Frontal cortex (tissue), 4 donors: ENCODE results near the gene PSD. TPM values are rescaled to one million over a fixed set of nuclear protein-coding genes. Genes with fewer than 3 reads are reported as not detected.

Experiments used
- DNase-seq, 2 donors: peaks; one replicate each; pipeline ENCODE4 v3.0.0; 2012; ENCODE audit warnings: low spot score in 2 of 2
- FAIRE-seq: peaks from 2 replicates; lab custom pipeline; 2012; peaks lifted over from hg19 to GRCh38; lab: Jason Lieb, UNC
- total RNA-seq: library from RNA; depleted of rRNA; stranded (reverse); fragments of >200 nt; gene quantifications from one replicate; pipeline ENCODE4 v1.2.3, GENCODE V29; 2014
- donor health status: control.
- donor health status: control.
- donor health status: control.

Gene PSD
- total RNA-seq, 1 donor from 2014 or later: 98.2 TPM

DNA sequence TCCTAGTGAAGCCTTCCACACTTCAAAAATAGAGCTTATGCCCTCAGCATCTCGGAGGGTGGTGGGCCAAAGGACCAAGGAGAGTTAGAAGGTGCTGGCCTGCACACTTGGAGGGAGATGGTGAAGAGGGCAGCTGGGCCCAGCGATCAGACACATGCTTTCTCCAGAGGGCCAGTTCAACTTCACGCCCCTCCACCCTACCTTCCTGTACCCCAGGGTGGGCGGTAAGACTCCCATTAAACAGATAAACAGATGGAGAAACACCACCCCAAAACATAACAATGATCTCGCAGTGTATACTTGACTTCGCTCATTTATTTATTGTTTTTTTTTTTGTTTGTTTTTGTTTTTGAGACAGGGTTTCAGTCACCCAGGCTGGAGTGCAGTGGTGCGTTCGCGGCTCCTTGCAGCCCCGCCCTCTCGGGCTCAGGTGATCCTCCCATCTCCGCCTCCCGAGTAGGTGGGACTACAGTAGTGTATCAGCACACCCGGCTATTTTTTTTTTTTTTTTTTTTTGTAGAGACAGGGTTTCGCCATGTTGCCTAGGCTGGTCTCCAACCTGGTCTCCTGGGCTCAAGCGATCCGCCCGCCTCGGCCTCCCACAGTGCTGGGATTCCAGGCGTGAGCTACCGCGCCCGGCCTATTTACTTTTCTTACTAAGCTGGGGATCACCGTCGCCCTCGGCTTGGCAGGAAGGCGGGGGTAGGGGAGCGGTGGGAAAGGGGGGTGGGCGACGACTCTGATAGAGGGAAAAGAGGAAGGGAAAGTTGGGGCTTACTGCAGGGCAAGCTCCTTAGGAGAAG is 30.9 kb upstream of the PSD start:
- FAIRE-seq (no peak), DNase-seq (no peak)

GRCh38 chr10:102444851-102445250 is 26.3 kb upstream of the PSD start:
- FAIRE-seq: no peak

DNA sequence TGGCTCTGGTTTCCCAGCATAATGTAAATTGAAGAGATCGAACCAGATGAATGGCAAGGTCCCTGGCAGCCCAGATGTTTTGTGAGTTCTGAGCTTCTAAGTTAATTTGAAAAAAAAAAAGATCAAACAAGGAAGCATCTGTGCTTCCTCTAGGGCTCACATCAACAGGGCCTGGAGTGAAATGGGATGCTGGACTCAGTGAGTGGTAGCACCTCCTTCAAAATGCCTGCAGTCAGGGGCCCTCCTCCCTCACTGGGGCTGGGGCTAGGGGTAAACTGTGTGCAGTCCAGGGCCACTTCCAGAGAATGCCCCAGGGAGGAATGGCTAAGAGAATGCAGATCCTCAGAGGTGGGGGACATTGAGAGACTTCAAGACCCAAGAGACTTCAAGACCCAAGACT is 19.8 kb upstream of the PSD start:
- DNase-seq: no peak
- FAIRE-seq: no peak

More at GRCh38 chr10:102444851-102445250, 26.3 kb upstream of the PSD start:
- DNase-seq: no peak

DNA sequence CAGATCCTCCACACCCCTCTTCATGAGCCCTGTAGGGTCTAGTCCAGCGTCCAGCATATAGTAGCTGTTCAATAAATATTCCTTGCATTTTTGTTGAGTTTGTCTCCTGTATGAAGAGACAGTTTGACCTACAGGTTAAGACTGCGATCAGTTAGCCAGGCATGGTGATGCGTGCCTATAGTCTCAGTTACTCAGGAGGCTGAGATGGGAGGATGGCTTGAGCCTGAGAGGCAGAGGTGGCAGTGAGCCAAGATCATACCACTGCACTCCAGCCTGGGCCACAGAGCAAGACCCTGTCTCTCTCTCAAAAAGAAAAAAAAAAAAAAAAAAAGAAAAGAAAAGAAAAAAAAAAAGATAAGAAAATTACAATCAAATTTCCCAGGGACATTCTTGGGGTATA is 18.9 kb upstream of the PSD start:
- no peak for DNase-seq
- FAIRE-seq: no peak

- DNase-seq (no peak), FAIRE-seq (no peak)
Observed at GRCh38 chr10:102436312-102436711, 17.7 kb upstream of the PSD start.

DNA sequence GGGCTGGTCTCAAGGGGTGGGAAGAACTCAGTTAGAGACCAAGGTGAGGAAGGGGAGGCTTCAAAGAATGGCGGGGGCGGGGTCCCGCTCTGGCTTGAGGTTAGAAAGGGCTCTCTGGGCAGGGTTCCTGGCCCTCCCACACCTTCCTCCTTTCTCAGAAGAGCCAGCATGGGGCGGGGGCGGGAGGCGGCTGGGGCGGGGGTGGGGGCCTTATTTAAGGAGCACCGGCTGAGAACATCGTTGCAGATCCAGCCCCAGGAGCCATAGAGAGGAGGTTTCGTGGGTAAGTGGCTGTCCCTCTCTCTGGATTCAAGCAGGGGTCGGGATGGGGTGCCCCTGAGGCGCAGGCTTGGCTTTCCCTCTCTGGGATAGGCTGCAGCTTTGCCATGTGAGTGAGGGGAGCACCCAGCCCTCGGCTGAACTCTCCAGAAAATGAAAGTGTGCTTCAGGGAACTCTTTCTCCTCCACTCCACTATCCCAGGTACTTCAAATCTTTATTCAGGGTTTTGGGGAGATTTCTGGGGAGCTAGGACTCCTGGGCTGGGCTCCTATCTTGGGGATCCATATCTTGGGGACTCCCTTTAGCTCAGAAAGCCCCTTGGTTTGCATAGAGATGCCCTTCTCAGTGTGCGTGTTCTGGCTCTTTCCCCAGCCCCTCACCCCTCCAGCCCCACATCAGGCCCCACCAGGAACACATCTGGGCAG is 17.1 kb upstream of the PSD start:
- DNase-seq (no peak), FAIRE-seq (no peak)

DNA sequence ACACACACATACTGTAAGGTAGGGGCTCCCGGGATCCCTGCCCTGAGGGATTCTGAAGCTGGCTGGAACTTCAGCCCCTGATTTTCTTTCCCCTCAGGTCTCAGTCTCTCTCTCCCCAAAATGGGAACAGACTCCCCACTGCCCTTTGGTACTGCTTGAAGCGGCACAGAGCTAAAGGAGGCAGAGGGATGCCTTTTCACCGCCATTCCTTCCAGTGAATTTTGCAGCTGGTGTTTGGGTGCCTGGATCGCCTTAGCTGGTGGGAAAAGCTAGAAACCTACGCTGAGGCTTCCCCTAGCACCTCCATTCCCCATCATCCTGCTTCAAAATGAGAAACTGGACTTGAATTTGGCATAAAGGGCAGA is 16.5 kb upstream of the PSD start:
- no peak for FAIRE-seq

GRCh38 chr10:102434394-102435132 is 16.0 kb upstream of the PSD start:
- FAIRE-seq (no peak), DNase-seq (no peak)

More for the DNA sequence above, 16.5 kb upstream of the PSD start:
- no peak for DNase-seq

DNA sequence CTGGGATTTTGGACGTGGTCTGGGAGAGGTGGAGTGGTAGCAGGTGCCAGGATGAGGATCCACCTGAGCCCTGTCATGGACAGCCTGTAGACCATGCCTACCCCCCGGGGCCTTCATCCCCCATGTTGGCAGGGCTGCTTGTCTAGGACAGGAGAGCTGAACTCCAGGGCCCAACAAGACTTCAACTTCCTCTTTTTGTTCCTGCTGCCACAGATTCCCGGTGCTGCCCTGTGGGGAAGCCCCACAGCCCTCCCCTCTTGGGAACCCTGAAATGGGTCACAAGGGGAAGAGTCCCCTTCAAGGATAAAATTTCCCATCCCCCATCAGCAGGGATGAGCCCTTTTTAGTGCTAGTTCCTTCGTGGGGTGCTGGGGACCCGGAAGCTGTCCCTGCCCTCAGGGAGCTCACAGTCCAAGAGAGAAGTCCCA is 15.0 kb upstream of the PSD start:
- no peak for DNase-seq

DNA sequence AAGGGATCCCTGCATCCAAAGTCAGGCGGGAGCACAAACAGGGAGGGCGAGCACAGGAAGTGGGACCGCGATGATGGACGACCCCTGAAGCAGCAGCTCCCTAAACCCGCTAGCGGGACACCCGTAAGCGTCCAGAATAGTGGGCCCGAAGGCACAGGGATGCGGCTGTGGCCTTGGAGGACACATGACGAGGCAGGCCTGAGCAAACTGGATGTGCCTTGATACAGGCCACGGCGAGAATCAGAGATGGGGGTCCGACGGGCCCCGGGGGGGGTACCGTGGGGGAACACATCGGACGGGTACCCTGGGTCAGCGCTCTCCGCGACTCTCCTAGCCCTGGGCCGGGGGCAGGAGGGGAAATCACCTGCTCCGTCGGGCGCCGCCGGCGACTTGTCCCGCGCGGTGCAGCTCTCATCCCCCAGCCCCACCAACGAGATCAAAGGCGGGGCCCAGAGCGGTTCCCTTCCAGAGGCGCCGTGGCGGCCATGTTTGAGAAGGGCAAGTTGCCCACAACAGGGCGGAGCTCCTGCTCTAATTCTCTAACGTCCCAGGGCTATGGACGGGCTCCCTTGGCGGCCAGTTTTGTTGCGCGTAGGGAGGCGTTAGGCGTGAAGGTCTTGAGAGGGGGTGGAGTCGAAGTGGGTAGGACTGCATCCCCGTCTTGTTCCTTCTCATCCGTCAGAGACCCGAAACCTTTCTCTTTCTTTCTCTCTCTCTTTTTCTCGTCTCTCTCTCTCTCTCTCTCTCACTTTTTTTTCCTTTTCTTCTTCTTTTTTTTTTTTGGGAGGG is 13.8 kb upstream of the PSD start, which contains the start of gene CUEDC2:
Gene CUEDC2, minus strand, starts transcription at position 413 of the 789 bp plus-strand sequence. CDS start 7,386 bp downstream, outside the sequence.
- FAIRE-seq (no peak), DNase-seq (peak; percentile 86 to 93)

More for the DNA sequence above, 15.0 kb upstream of the PSD start:
- no peak for FAIRE-seq

GRCh38 chr10:102431452-102432124 is 13.0 kb upstream of the PSD start:
- DNase-seq: no peak
- no peak for FAIRE-seq

- no peak for FAIRE-seq
- no peak for DNase-seq
Observed at GRCh38 chr10:102429468-102429867, 10.9 kb upstream of the PSD start.

GRCh38 chr10:102426803-102427287 is 8.3 kb upstream of the PSD start:
- FAIRE-seq (no peak), DNase-seq (no peak)

- FAIRE-seq (no peak), DNase-seq (no peak)
Observed at GRCh38 chr10:102425444-102425843, 6.9 kb upstream of the PSD start.

DNA sequence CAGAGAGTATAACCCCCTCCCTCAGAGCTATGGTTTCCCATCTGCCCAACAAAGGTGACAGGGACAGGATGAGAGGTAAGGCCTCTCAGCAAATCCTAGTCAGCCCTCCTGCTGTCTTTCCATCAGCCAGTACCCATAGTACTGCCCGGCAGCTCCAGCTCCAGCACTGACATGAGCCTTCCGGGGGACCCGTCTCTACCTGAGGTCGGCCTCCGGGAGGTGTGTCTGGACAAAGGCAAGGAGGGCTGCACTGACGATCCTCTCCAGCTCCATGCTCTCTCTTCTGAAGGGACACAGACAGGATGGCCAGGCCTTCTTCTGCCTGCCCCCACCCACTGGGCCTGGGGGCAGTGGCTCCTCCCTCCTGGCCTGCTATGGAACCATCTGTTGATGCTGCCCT is 6.3 kb upstream of the PSD start:
- no peak for DNase-seq
- FAIRE-seq: no peak

DNA sequence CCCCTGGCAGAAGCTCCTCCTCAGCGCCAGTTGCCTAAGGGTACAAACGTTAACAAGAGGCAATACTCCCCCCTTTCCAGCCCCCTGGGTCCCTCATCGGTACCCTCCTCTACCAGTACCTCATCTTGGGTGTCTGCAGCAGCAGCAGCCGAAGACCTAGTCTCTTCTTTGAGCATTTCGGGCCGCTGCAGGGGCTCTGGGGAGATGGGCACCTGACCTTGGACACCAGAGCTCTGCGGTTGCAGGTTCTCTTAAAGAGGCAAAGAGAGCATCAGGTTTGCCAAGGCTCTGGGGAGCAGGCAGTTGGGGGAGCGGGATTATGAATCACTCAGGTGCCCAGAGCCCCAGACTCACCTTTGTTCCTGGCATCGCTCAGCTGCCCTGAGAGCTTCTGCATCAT is 5.6 kb upstream of the PSD start:
- no peak for DNase-seq
- FAIRE-seq: no peak

- no peak for DNase-seq
- FAIRE-seq: no peak
Observed at GRCh38 chr10:102423372-102423968, 4.9 kb upstream of the PSD start.

DNA sequence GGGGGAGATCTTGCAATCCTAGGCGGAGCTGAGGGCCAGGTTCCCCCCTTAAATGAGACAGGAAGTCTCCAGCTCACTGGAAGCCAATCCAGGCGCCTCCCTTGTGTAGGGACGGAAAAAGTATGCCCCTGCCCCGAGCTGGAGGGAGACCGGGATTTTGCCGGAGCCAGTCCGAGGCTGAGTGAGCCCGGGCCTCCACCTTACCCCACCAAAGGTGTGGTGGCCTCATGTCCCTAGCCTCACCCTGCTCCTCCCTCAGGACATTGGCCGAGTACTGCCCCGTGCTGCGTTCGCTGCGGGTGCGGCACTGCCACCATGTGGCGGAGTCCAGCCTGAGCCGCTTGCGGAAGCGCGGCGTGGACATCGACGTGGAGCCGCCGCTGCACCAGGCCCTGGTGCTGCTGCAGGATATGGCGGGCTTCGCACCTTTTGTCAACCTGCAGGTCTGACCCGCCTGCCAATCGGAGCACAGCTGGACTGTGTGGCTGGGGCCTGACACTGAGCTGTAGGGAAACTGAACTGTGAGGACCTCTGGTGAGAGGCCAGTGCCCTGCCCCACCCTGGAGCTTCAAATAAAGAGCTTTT is 4.1 kb upstream of the PSD start:
- peak; percentile 71 to 77 for DNase-seq
- no peak for FAIRE-seq
